ENCODE data around the gene TMC1. TPM values are rescaled to one million over a fixed set of nuclear protein-coding genes. Genes with fewer than 3 reads are reported as not detected.

Gene TMC1
- total RNA-seq, 4 donors from 2014 or later = 1.2 to 15.7 TPM; not detected in 2

GRCh38 chr9:72734631-72735030, 213.2 kb downstream of the TMC1 start:
- peak in 1 of 2 donors; percentile 62 for ATAC-seq

DNA sequence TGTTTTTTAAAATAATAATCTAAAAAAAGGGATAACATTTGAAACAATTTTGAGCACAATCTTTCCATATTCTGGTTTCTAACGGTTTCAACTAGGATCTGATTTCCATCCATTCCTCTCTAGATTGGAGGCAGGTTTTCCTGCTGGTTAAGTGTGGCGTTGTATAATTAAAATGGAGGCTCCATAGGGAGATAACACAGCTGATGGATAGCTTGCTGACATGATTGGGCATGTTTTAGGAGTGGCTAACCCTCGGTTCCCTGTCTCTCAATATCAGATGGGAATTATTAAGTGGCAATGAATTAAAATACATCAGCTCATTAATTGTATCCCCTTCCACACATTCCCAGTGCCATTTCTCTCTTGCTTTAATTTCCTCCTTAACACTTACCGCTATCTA, 222.4 kb downstream of the TMC1 start:
- ATAC-seq (no peak), DNase-seq (no peak)
- Histone ChIP-seq H3K27me3 (no peaks in the 10 kb centered on the region), H3K27ac (no peak overlapping the region), H3K36me3 (no peaks in the 10 kb centered on the region), H3K4me3 (no peak overlapping the region), H3K4me1 (no peaks in the 10 kb centered on the region), H3K9me3 (no peaks in the 10 kb centered on the region)
- in situ Hi-C loops (cut with MboI; ENCODE audit: low sequenced_read_pairs in 4 of 4) = no loop called here
- intact Hi-C loops (cut with DNase I; ENCODE audit: low total_unique reads) = no loop called here
- TF ChIP-seq CTCF (IDR thresholded peaks at IDR 0.05 in 4 of 5, conservative IDR thresholded peaks at IDR 0.05 in 1 of 5) (no peak), POLR2A (IDR thresholded peaks at IDR 0.05) (no peak)

More at GRCh38 chr9:72734631-72735030, 213.2 kb downstream of the TMC1 start:
- Histone ChIP-seq H3K4me1 (no peaks in the 10 kb centered on the region), H3K9me3 (no peaks in the 10 kb centered on the region), H3K36me3 (no peaks in the 10 kb centered on the region), H3K27ac (no peak overlapping the region), H3K4me3 (no peak overlapping the region), H3K27me3 (no peaks in the 10 kb centered on the region)
- in situ Hi-C loops (cut with MboI; ENCODE audit: low sequenced_read_pairs in 4 of 4) (no loop called here), intact Hi-C loops (cut with DNase I; ENCODE audit: low total_unique reads) (no loop called here)
- TF ChIP-seq POLR2A (IDR thresholded peaks at IDR 0.05) = no peak
- TF ChIP-seq CTCF (IDR thresholded peaks at IDR 0.05 in 4 of 5, conservative IDR thresholded peaks at IDR 0.05 in 1 of 5) = no peak
- DNase-seq = no peak

DNA sequence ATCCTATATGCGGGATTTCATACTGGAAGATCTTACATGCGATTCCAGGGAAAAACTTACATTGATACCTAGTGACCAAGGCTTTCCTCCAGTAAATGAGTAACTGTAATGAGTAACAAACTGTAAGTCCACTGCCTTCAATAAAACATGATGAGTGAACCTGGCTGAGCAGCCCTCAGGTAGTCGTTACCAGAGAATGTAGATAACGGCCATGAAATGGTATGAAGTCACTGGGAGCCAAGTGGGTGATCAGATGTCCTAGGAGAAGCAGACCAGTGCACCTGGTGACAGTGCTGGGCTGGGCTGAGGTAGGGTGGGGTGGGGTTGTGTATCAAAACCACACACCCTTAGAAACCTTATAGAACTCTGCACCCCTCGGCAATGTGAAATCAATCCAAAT, 227.9 kb downstream of the TMC1 start:
- DNase-seq (no peak), ATAC-seq (no peak)
- no peak overlapping the region for H3K4me3 ChIP-seq
- intact Hi-C loops (cut with DNase I; ENCODE audit: low total_unique reads) = no loop called here
- no peaks in the 10 kb centered on the region for H3K4me1 ChIP-seq
- no peaks in the 10 kb centered on the region for H3K36me3 ChIP-seq
- no peak overlapping the region for H3K27ac ChIP-seq
- TF ChIP-seq POLR2A (IDR thresholded peaks at IDR 0.05) (no peak), CTCF (IDR thresholded peaks at IDR 0.05 in 4 of 5, conservative IDR thresholded peaks at IDR 0.05 in 1 of 5) (no peak)
- in situ Hi-C loops (cut with MboI; ENCODE audit: low sequenced_read_pairs in 4 of 4) = no loop called here
- H3K9me3 ChIP-seq = no peaks in the 10 kb centered on the region
- H3K27me3 ChIP-seq = no peaks in the 10 kb centered on the region

- Histone ChIP-seq H3K4me1 (no peaks in the 10 kb centered on the region), H3K27ac (no peak overlapping the region), H3K27me3 (no peaks in the 10 kb centered on the region), H3K4me3 (no peak overlapping the region), H3K36me3 (no peaks in the 10 kb centered on the region), H3K9me3 (no peaks in the 10 kb centered on the region)
- ATAC-seq (no peak), DNase-seq (no peak)
- intact Hi-C loops (cut with DNase I; ENCODE audit: low total_unique reads) (no loop called here), in situ Hi-C loops (cut with MboI; ENCODE audit: low sequenced_read_pairs in 4 of 4) (no loop called here)
- no peak for TF ChIP-seq CTCF (IDR thresholded peaks at IDR 0.05 in 4 of 5, conservative IDR thresholded peaks at IDR 0.05 in 1 of 5)
- TF ChIP-seq POLR2A (IDR thresholded peaks at IDR 0.05) = no peak
These were observed 230.1 kb downstream of the TMC1 start for GRCh38 chr9:72751541-72751940.

DNA sequence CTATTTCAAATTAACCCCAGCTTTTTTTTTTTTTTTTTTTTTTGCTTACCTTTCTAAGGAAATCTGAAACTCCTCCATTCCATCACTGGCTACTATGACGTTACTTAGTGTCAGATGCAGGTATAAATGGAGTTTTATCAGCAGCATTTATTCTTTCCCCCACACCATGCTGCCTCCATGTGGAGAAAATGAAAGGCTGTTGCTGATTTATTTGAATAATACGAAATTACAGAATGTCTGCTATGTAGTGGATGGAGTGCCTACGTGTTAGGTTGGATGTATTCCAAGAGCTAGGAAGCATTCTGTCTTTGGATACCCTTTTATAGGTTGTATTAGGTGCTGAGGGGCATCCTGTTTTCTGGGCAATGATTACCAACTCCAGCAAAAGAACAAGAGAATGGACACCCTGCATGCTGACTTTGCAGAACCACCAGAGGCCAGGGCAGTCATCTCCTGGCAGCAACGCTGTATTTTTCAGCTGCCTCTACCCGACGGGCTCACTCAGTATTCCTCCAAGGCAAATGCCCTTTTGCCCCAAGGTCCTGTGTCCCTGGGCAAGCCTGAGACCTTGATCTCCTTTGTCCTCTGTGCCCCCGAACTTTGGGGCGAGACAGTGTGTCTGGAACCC, 232.0 kb downstream of the TMC1 start:
- in situ Hi-C loops (cut with MboI; ENCODE audit: low sequenced_read_pairs in 4 of 4) (no loop called here), intact Hi-C loops (cut with DNase I; ENCODE audit: low total_unique reads) (loop anchor here (2.0 kb wide), 1 partner anchor 473 kb away; no protein-coding TSS in a partner anchor)
- ATAC-seq (no peak), DNase-seq (no peak)
- H3K36me3 ChIP-seq = no peaks in the 10 kb centered on the region
- H3K4me3 ChIP-seq = no peak overlapping the region
- no peaks in the 10 kb centered on the region for H3K4me1 ChIP-seq
- H3K27me3 ChIP-seq = peaks cover 0 to 3% (median 0%) of the 10 kb centered on the region in 3 donors
- no peaks in the 10 kb centered on the region for H3K9me3 ChIP-seq
- TF ChIP-seq POLR2A (IDR thresholded peaks at IDR 0.05) (no peak), CTCF (IDR thresholded peaks at IDR 0.05 in 4 of 5, conservative IDR thresholded peaks at IDR 0.05 in 1 of 5) (no peak)
- no peak overlapping the region for H3K27ac ChIP-seq
